Right ventricle myocardium superior (tissue), 1 donor: ENCODE results near the gene RIN3. TPM values are rescaled to one million over a fixed set of nuclear protein-coding genes. Genes with fewer than 3 reads are reported as not detected.

Source experiments
- ATAC-seq: fragments of 200-7000 bp; cut with Tn5 transposase; one replicate; pipeline ENCODE4 v1.9.1; 2020; ENCODE audit warnings: mild to moderate bottlenecking; ENCODE audit not compliant: poor library complexity
- DNase-seq: peaks from one replicate; pipeline ENCODE4 v3.0.0-alpha.2; 2020
- intact Hi-C: fragments of 100-400 bp; cut with DNase I; formaldehyde crosslinking; loops from one replicate; pipeline ENCODE4 v1.11.2; 2022
- total RNA-seq: library from RNA; stranded (reverse); fragmentation: NEBNext Ultra II Directional; extraction: Animal tissue kit (Norgen Biotek cat#: 25700); gene quantifications from one replicate; pipeline ENCODE4 v1.2.1, GENCODE V29; 2021
- donor health status: DM: no; HTN: yes; CAD: no; lungs with severe emphysema.

Gene RIN3
- total RNA-seq, 1 donor from 2014 or later: 11.0 TPM

- DNase-seq (no peak), ATAC-seq (peak; percentile 41)
- intact Hi-C loops: no loop called here
Observed at GRCh38 chr14:92481811-92482555, 31.6 kb upstream of the RIN3 start.

- intact Hi-C loops: no loop called here
- DNase-seq (no peak), ATAC-seq (no peak)
Observed at GRCh38 chr14:92482621-92483319, 30.8 kb upstream of the RIN3 start.

- ATAC-seq: no peak
- intact Hi-C loops: no loop called here
- DNase-seq: no peak
Observed at GRCh38 chr14:92484132-92484823, 29.3 kb upstream of the RIN3 start.

- DNase-seq (no peak), ATAC-seq (no peak)
- intact Hi-C loops: no loop called here
Observed at GRCh38 chr14:92486881-92487280, 26.7 kb upstream of the RIN3 start.

GRCh38 chr14:92487513-92488133 lies 26.0 kb upstream of the RIN3 start:
- intact Hi-C loops: no loop called here
- ATAC-seq (peak; percentile 42), DNase-seq (no peak)

GRCh38 chr14:92489394-92490238 lies 24.0 kb upstream of the RIN3 start:
- no peak for DNase-seq
- no peak for ATAC-seq
- intact Hi-C loops: no loop called here

GRCh38 chr14:92490239-92490959 lies 23.2 kb upstream of the RIN3 start:
- DNase-seq (no peak), ATAC-seq (peak; percentile 43)
- intact Hi-C loops: no loop called here

- intact Hi-C loops: no loop called here
- no peak for ATAC-seq
Observed at GRCh38 chr14:92491782-92492181, 21.8 kb upstream of the RIN3 start.

GRCh38 chr14:92492258-92492657 lies 21.3 kb upstream of the RIN3 start:
- no peak for DNase-seq
- ATAC-seq: peak; percentile 42
- intact Hi-C loops: no loop called here

More at GRCh38 chr14:92491782-92492181, 21.8 kb upstream of the RIN3 start:
- no peak for DNase-seq

GRCh38 chr14:92493024-92493423 lies 20.6 kb upstream of the RIN3 start:
- intact Hi-C loops: no loop called here
- ATAC-seq (no peak), DNase-seq (no peak)

- intact Hi-C loops: no loop called here
- ATAC-seq (no peak), DNase-seq (no peak)
Observed at GRCh38 chr14:92493492-92493891, 20.1 kb upstream of the RIN3 start.

- intact Hi-C loops: no loop called here
- ATAC-seq (no peak), DNase-seq (no peak)
Observed at GRCh38 chr14:92494512-92494911, 19.1 kb upstream of the RIN3 start.

GRCh38 chr14:92495027-92495426 lies 18.6 kb upstream of the RIN3 start:
- peak; percentile 42 for ATAC-seq
- intact Hi-C loops: no loop called here

GRCh38 chr14:92496191-92496857 lies 17.3 kb upstream of the RIN3 start:
- DNase-seq (no peak), ATAC-seq (no peak)
- intact Hi-C loops: no loop called here

More at GRCh38 chr14:92495027-92495426, 18.6 kb upstream of the RIN3 start:
- no peak for DNase-seq

GRCh38 chr14:92497391-92497790 lies 16.2 kb upstream of the RIN3 start:
- intact Hi-C loops: no loop called here
- ATAC-seq (no peak), DNase-seq (no peak)

GRCh38 chr14:92499234-92499633 lies 14.3 kb upstream of the RIN3 start:
- intact Hi-C loops: no loop called here
- no peak for DNase-seq
- ATAC-seq: no peak

GRCh38 chr14:92500491-92500941 lies 13.1 kb upstream of the RIN3 start:
- DNase-seq (peak; percentile 81), ATAC-seq (peak; percentile 71)
- intact Hi-C loops: no loop called here
